Measurements from ENCODE around the gene ZNF432.
"Not testable (repeated sequence)": the region's sequence is repeated elsewhere in the genome, so short reads cannot be mapped to it uniquely, and the experiment has no call there.

The ZNF432 gene

GRCh38 chr19:52048555-52049501 is at the start of gene ZNF432:
Gene ZNF432 (minus strand): TSS chr19:52048838. CDS start chr19:52046868, 1,970 bp downstream.
- Histone ChIP-seq H3K9me3 (ENCODE audit: control insufficient read depth in 2 of 2, low read length in 2 of 2) (no peaks in the 10 kb centered on the region), H3K4me1 (ENCODE audit: control insufficient read depth, insufficient read depth, low read length) (no peaks in the 10 kb centered on the region), H3K36me3 (ENCODE audit: control insufficient read depth in 2 of 2, insufficient read depth in 2 of 2, low read length in 2 of 2) (peaks cover 6 to 14% of the 10 kb centered on the region in 2 donors), H3K27me3 (ENCODE audit: control insufficient read depth in 1 of 2, insufficient read depth in 2 of 2, low read length in 2 of 2) (no peaks in the 10 kb centered on the region), H3K27ac (ENCODE audit: low read length) (peak within 1 kb of the TSS; percentile 99), H3K4me3 (ENCODE audit: low read length in 2 of 2) (peak within 1 kb of the TSS; percentile 88 to 93), H3K9ac (ENCODE audit: low read length in 2 of 2) (peak within 1 kb of the TSS; percentile 98 to 100)

GRCh38 chr19:52096416-52096815 is 47.8 kb upstream of the ZNF432 start:
- H3K4me3 ChIP-seq (ENCODE audit: low read length in 2 of 2) = peak overlapping the region; percentile 42 to 58
- not testable (repeated sequence) for H3K27me3 ChIP-seq (ENCODE audit: control insufficient read depth in 1 of 2, insufficient read depth in 2 of 2, low read length in 2 of 2); H3K9ac ChIP-seq (ENCODE audit: low read length in 2 of 2); H3K36me3 ChIP-seq (ENCODE audit: control insufficient read depth in 2 of 2, insufficient read depth in 2 of 2, low read length in 2 of 2); H3K9me3 ChIP-seq (ENCODE audit: control insufficient read depth in 2 of 2, low read length in 2 of 2)
- H3K27ac ChIP-seq (ENCODE audit: low read length) = peak overlapping the region; percentile 70
- H3K4me1 ChIP-seq (ENCODE audit: control insufficient read depth, insufficient read depth, low read length) = peaks cover 16% of the 10 kb centered on the region

- Histone ChIP-seq H3K27me3 (ENCODE audit: control insufficient read depth in 1 of 2, insufficient read depth in 2 of 2, low read length in 2 of 2) (no peaks in the 10 kb centered on the region), H3K4me1 (ENCODE audit: control insufficient read depth, insufficient read depth, low read length) (peaks cover 16% of the 10 kb centered on the region), H3K9ac (ENCODE audit: low read length in 2 of 2) (peak within 1 kb of the TSS; percentile 85 to 98), H3K9me3 (ENCODE audit: control insufficient read depth in 2 of 2, low read length in 2 of 2) (peaks cover 5 to 6% of the 10 kb centered on the region in 2 donors), H3K36me3 (ENCODE audit: control insufficient read depth in 2 of 2, insufficient read depth in 2 of 2, low read length in 2 of 2) (peaks cover 0 to 6% of the 10 kb centered on the region in 2 donors), H3K4me3 (ENCODE audit: low read length in 2 of 2) (peak within 1 kb of the TSS; percentile 95 to 99), H3K27ac (ENCODE audit: low read length) (peak within 1 kb of the TSS; percentile 76)
Observed at GRCh38 chr19:52095172-52096014, 46.8 kb upstream of the ZNF432 start, which contains the start of gene ZNF841. Gene ZNF841 (minus strand): TSS chr19:52095765. CDS start chr19:52084801, 10,964 bp downstream.

GRCh38 chr19:52094526-52095130 is 46.0 kb upstream of the ZNF432 start:
- H3K27me3 ChIP-seq (ENCODE audit: control insufficient read depth in 1 of 2, insufficient read depth in 2 of 2, low read length in 2 of 2) = no peaks in the 10 kb centered on the region
- peaks cover 0 to 8% of the 10 kb centered on the region in 2 donors for H3K36me3 ChIP-seq (ENCODE audit: control insufficient read depth in 2 of 2, insufficient read depth in 2 of 2, low read length in 2 of 2)
- H3K4me1 ChIP-seq (ENCODE audit: control insufficient read depth, insufficient read depth, low read length) = peaks cover 16% of the 10 kb centered on the region
- H3K4me3 ChIP-seq (ENCODE audit: low read length in 2 of 2) = peak overlapping the region; percentile 95 to 99
- H3K27ac ChIP-seq (ENCODE audit: low read length) = peak overlapping the region; percentile 76
- peak overlapping the region; percentile 85 to 98 for H3K9ac ChIP-seq (ENCODE audit: low read length in 2 of 2)
- H3K9me3 ChIP-seq (ENCODE audit: control insufficient read depth in 2 of 2, low read length in 2 of 2) = peaks cover 5 to 6% of the 10 kb centered on the region in 2 donors

GRCh38 chr19:52086481-52086880 is 37.8 kb upstream of the ZNF432 start:
- no peaks in the 10 kb centered on the region for H3K4me1 ChIP-seq (ENCODE audit: control insufficient read depth, insufficient read depth, low read length)
- no peak overlapping the region for H3K4me3 ChIP-seq (ENCODE audit: low read length in 2 of 2)
- no peak overlapping the region for H3K27ac ChIP-seq (ENCODE audit: low read length)
- H3K9ac ChIP-seq (ENCODE audit: low read length in 2 of 2) = no peak overlapping the region
- H3K36me3 ChIP-seq (ENCODE audit: control insufficient read depth in 2 of 2, insufficient read depth in 2 of 2, low read length in 2 of 2) = peaks cover 20 to 40% of the 10 kb centered on the region in 2 donors
- no peaks in the 10 kb centered on the region for H3K27me3 ChIP-seq (ENCODE audit: control insufficient read depth in 1 of 2, insufficient read depth in 2 of 2, low read length in 2 of 2)
- H3K9me3 ChIP-seq (ENCODE audit: control insufficient read depth in 2 of 2, low read length in 2 of 2) = no peaks in the 10 kb centered on the region

- peaks cover 15% of the 10 kb centered on the region in 2 donors for H3K9me3 ChIP-seq (ENCODE audit: control insufficient read depth in 2 of 2, low read length in 2 of 2)
- H3K9ac ChIP-seq (ENCODE audit: low read length in 2 of 2) = no peak overlapping the region
- H3K36me3 ChIP-seq (ENCODE audit: control insufficient read depth in 2 of 2, insufficient read depth in 2 of 2, low read length in 2 of 2) = peaks cover 46 to 54% of the 10 kb centered on the region in 2 donors
- H3K27me3 ChIP-seq (ENCODE audit: control insufficient read depth in 1 of 2, insufficient read depth in 2 of 2, low read length in 2 of 2) = no peaks in the 10 kb centered on the region
- no peak overlapping the region for H3K4me3 ChIP-seq (ENCODE audit: low read length in 2 of 2)
- H3K27ac ChIP-seq (ENCODE audit: low read length) = no peak overlapping the region
- H3K4me1 ChIP-seq (ENCODE audit: control insufficient read depth, insufficient read depth, low read length) = no peaks in the 10 kb centered on the region
Observed at GRCh38 chr19:52070496-52070895, 21.9 kb upstream of the ZNF432 start.

GRCh38 chr19:52069653-52070052 is 21.0 kb upstream of the ZNF432 start:
- no peak overlapping the region for H3K27ac ChIP-seq (ENCODE audit: low read length)
- H3K27me3 ChIP-seq (ENCODE audit: control insufficient read depth in 1 of 2, insufficient read depth in 2 of 2, low read length in 2 of 2) = no peaks in the 10 kb centered on the region
- no peak overlapping the region for H3K9ac ChIP-seq (ENCODE audit: low read length in 2 of 2)
- H3K4me1 ChIP-seq (ENCODE audit: control insufficient read depth, insufficient read depth, low read length) = no peaks in the 10 kb centered on the region
- H3K9me3 ChIP-seq (ENCODE audit: control insufficient read depth in 2 of 2, low read length in 2 of 2) = peaks cover 20 to 22% of the 10 kb centered on the region in 2 donors
- no peak overlapping the region for H3K4me3 ChIP-seq (ENCODE audit: low read length in 2 of 2)
- H3K36me3 ChIP-seq (ENCODE audit: control insufficient read depth in 2 of 2, insufficient read depth in 2 of 2, low read length in 2 of 2) = peaks cover 42 to 54% of the 10 kb centered on the region in 2 donors

- no peak overlapping the region for H3K9ac ChIP-seq (ENCODE audit: low read length in 2 of 2)
- H3K4me3 ChIP-seq (ENCODE audit: low read length in 2 of 2) = peak overlapping the region in 1 of 2 donors; percentile 18
- H3K9me3 ChIP-seq (ENCODE audit: control insufficient read depth in 2 of 2, low read length in 2 of 2) = peaks cover 20 to 32% of the 10 kb centered on the region in 2 donors
- H3K36me3 ChIP-seq (ENCODE audit: control insufficient read depth in 2 of 2, insufficient read depth in 2 of 2, low read length in 2 of 2) = peaks cover 44 to 60% of the 10 kb centered on the region in 2 donors
- no peak overlapping the region for H3K27ac ChIP-seq (ENCODE audit: low read length)
- no peaks in the 10 kb centered on the region for H3K27me3 ChIP-seq (ENCODE audit: control insufficient read depth in 1 of 2, insufficient read depth in 2 of 2, low read length in 2 of 2)
- H3K4me1 ChIP-seq (ENCODE audit: control insufficient read depth, insufficient read depth, low read length) = no peaks in the 10 kb centered on the region
Observed at GRCh38 chr19:52066258-52066863, 17.7 kb upstream of the ZNF432 start.

GRCh38 chr19:52065399-52065798 is 16.8 kb upstream of the ZNF432 start:
- Histone ChIP-seq H3K27me3 (ENCODE audit: control insufficient read depth in 1 of 2, insufficient read depth in 2 of 2, low read length in 2 of 2) (no peaks in the 10 kb centered on the region), H3K4me3 (ENCODE audit: low read length in 2 of 2) (no peak overlapping the region), H3K27ac (ENCODE audit: low read length) (no peak overlapping the region), H3K4me1 (ENCODE audit: control insufficient read depth, insufficient read depth, low read length) (no peaks in the 10 kb centered on the region), H3K36me3 (ENCODE audit: control insufficient read depth in 2 of 2, insufficient read depth in 2 of 2, low read length in 2 of 2) (peaks cover 38 to 51% of the 10 kb centered on the region in 2 donors), H3K9ac (ENCODE audit: low read length in 2 of 2) (no peak overlapping the region), H3K9me3 (ENCODE audit: control insufficient read depth in 2 of 2, low read length in 2 of 2) (peaks cover 17 to 25% of the 10 kb centered on the region in 2 donors)

GRCh38 chr19:52056480-52056879 is 7.8 kb upstream of the ZNF432 start:
- not testable (repeated sequence) for H3K4me1 ChIP-seq (ENCODE audit: control insufficient read depth, insufficient read depth, low read length); H3K9me3 ChIP-seq (ENCODE audit: control insufficient read depth in 2 of 2, low read length in 2 of 2); H3K36me3 ChIP-seq (ENCODE audit: control insufficient read depth in 2 of 2, insufficient read depth in 2 of 2, low read length in 2 of 2); H3K27me3 ChIP-seq (ENCODE audit: control insufficient read depth in 1 of 2, insufficient read depth in 2 of 2, low read length in 2 of 2); H3K4me3 ChIP-seq (ENCODE audit: low read length in 2 of 2); H3K27ac ChIP-seq (ENCODE audit: low read length); H3K9ac ChIP-seq (ENCODE audit: low read length in 2 of 2)

All from stomach smooth muscle (tissue), 2 donors.